Small intestine (tissue), 16 donors: ENCODE results near the gene TARBP2. TPM values are rescaled to one million over a fixed set of nuclear protein-coding genes. Genes with fewer than 3 reads are reported as not detected.

ENCODE experiments used
- DNase-seq, 2 donors: peaks; one replicate each; pipeline versions ENCODE4 v3.0.0 to v3.0.0-alpha.2; 2013
- FAIRE-seq: peaks from 2 replicates; lab custom pipeline; 2012; peaks lifted over from hg19 to GRCh38; lab: Jason Lieb, UNC
- H3K27ac ChIP-seq, 3 donors: one replicate each; pipeline ENCODE4 v1.5.1; 2013; ENCODE audit warnings: low read length in 2 of 3, mild to moderate bottlenecking in 2 of 3, control low read depth in 1 of 3, inconsistent platforms in 1 of 3, low read depth in 1 of 3, moderate library complexity in 1 of 3
- H3K27me3 ChIP-seq, 3 donors: one replicate each; pipeline ENCODE4 v1.6.1; 2013; ENCODE audit warnings: low read length in 3 of 3, inconsistent platforms in 1 of 3; ENCODE audit not compliant: control insufficient read depth in 3 of 3, insufficient read depth in 3 of 3
- H3K36me3 ChIP-seq, 3 donors: one replicate each; pipeline ENCODE4 v1.6.1; 2013; ENCODE audit warnings: low read length in 3 of 3, inconsistent platforms in 1 of 3, low read depth in 1 of 3, mild to moderate bottlenecking in 1 of 3, moderate library complexity in 1 of 3; ENCODE audit not compliant: control insufficient read depth in 3 of 3, insufficient read depth in 2 of 3
- H3K4me1 ChIP-seq, 3 donors: one replicate each; pipeline ENCODE4 v1.6.1; 2013; ENCODE audit warnings: low read length in 2 of 3, inconsistent platforms in 1 of 3, low read depth in 1 of 3, mild to moderate bottlenecking in 1 of 3, moderate library complexity in 1 of 3; ENCODE audit not compliant: control insufficient read depth in 3 of 3, insufficient read depth in 2 of 3
- H3K4me3 ChIP-seq, 3 donors: one replicate each; pipeline ENCODE4 v1.5.1; 2013; ENCODE audit warnings: low read length in 3 of 3, control low read depth in 1 of 3, inconsistent platforms in 1 of 3, low read depth in 1 of 3, mild to moderate bottlenecking in 1 of 3, moderate library complexity in 1 of 3
- H3K9me3 ChIP-seq, 2 donors: one replicate each; pipeline ENCODE4 v1.6.1; 2013; ENCODE audit warnings: low read depth in 1 of 2, low read length in 1 of 2; ENCODE audit not compliant: control insufficient read depth in 2 of 2, insufficient read depth in 1 of 2
- WGBS, 3 donors: extraction: QIAGEN DNeasy Blood & Tissue Kit; methylation state at CpG; one replicate each; pipeline ENCODE4 v1.1.7; 2013; 5-methylcytosine and 5-hydroxymethylcytosine counted together
- long read RNA-seq, 10 donors: transcript quantifications; one replicate each; lab custom pipeline, GENCODE V29; 2026
- polyA plus RNA-seq, 4 donors: library from polyadenylated mRNA; stranded (reverse) in 3 of 4; unstranded in 1 of 4; fragments of 200-250 nt in 3 of 4; fragments of 120-200 nt in 1 of 4; gene quantifications; one replicate each; pipeline versions ENCODE4 v1.2.1 to v1.2.3, GENCODE V29; 2013
- donor health status: healthy with polysubstance abuse.
- donor health status: control.
- donor health status: control.
- donor health status: Bipolar disorder and iron deficiency.
- donor health status: healthy.

Gene TARBP2, protein sequence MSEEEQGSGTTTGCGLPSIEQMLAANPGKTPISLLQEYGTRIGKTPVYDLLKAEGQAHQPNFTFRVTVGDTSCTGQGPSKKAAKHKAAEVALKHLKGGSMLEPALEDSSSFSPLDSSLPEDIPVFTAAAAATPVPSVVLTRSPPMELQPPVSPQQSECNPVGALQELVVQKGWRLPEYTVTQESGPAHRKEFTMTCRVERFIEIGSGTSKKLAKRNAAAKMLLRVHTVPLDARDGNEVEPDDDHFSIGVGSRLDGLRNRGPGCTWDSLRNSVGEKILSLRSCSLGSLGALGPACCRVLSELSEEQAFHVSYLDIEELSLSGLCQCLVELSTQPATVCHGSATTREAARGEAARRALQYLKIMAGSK
- 10 to 100 TPM; 18.9 to 31.0 (median 26.9) TPM for polyA plus RNA-seq
- long read RNA-seq, donor 1, transcript TARBP2-201 (9 exons, 1,867 nt), result major isoform, 8 of 17 reads
- long read RNA-seq, donor 1, partial matches to known transcripts, result 0 of 17 reads
- long read RNA-seq, donor 1, other reads (novel, unspliced or antisense), result 0 of 17 reads
- long read RNA-seq, donor 2, partial matches to known transcripts, result 0 of 2 reads
- long read RNA-seq, donor 2, other reads (novel, unspliced or antisense), result 0 of 2 reads
- long read RNA-seq, donor 3, partial matches to known transcripts, result 0 of 5 reads
- long read RNA-seq, donor 3, other reads (novel, unspliced or antisense), result 0 of 5 reads
- long read RNA-seq, donor 4, result 0 reads
- long read RNA-seq, donor 5, partial matches to known transcripts, result 0 of 1 reads
- long read RNA-seq, donor 5, other reads (novel, unspliced or antisense), result 0 of 1 reads
- long read RNA-seq, donor 6, partial matches to known transcripts, result 0 of 6 reads
- long read RNA-seq, donor 6, other reads (novel, unspliced or antisense), result 0 of 6 reads
- long read RNA-seq, donor 7, result 0 reads
- long read RNA-seq, donor 8, partial matches to known transcripts, result 0 of 1 reads
- long read RNA-seq, donor 8, other reads (novel, unspliced or antisense), result 0 of 1 reads
- long read RNA-seq, donor 9, partial matches to known transcripts, result 0 of 2 reads
- long read RNA-seq, donor 9, other reads (novel, unspliced or antisense), result 0 of 2 reads
- long read RNA-seq, donor 10, partial matches to known transcripts, result 0 of 2 reads
- long read RNA-seq, donor 10, other reads (novel, unspliced or antisense), result 0 of 2 reads

DNA sequence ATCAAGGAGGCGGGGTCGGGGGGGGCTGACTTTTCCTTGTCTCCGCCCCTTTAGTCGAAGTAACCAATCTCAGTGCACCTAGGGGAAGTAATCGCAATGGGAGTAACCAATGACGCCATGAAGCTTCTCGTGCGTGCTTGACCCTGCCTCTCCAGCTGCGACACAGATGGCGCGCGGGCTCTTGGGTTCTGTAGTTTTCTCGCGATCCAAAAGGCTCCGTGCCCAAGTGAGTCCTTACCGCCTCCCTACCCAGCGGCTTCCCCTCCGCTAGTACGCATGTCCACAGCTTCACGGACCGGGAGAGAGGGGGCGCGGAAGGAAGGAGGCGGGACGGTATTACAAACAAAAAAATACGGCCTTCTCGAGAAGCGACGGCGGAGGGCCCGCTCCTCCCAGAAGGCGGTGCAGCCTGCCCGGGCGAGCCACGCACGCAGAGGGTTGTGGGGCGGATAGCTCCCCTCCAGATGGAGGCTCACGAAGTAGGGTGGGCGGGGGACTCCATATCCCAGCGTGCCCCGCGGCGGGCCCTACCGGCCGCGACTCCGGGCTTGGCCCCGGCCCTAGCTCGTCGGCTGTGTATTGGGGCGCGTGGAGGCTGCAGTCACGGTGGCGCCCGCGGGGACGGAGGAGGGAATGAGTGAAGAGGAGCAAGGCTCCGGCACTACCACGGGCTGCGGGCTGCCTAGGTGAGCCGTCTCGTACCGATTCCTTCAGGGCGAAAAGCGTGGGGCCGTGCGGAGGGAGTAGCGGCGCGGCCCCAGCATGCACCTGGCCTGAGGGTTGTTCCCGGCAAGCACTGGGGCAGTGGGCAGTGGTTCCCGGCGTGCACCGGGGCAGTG lies at the start of gene TARBP2:
Gene TARBP2 (plus strand): TSS at position 508 of the 839 bp plus-strand sequence. CDS start 126 bp downstream, at position 634.
- FAIRE-seq, result peak; percentile 73
- H3K9me3 ChIP-seq, result no peaks in the 10 kb centered on the region
- H3K27ac ChIP-seq, result peak within 1 kb of the TSS; percentile 88 to 98 (median 98)
- peak within 1 kb of the TSS; percentile 56 to 65 (median 61) for H3K4me3 ChIP-seq
- peak; percentile 99 to 100 for DNase-seq
- H3K4me1 ChIP-seq, result peaks cover 4 to 33% (median 5%) of the 10 kb centered on the region in 3 donors
- peaks cover 0 to 3% (median 0%) of the 10 kb centered on the region in 3 donors for H3K27me3 ChIP-seq
- H3K36me3 ChIP-seq, result peaks cover 0 to 34% (median 0%) of the 10 kb centered on the region in 3 donors
- 0% methylated on average over 66 to 74 of the region's 74 CpGs for WGBS, 3 donors

DNA sequence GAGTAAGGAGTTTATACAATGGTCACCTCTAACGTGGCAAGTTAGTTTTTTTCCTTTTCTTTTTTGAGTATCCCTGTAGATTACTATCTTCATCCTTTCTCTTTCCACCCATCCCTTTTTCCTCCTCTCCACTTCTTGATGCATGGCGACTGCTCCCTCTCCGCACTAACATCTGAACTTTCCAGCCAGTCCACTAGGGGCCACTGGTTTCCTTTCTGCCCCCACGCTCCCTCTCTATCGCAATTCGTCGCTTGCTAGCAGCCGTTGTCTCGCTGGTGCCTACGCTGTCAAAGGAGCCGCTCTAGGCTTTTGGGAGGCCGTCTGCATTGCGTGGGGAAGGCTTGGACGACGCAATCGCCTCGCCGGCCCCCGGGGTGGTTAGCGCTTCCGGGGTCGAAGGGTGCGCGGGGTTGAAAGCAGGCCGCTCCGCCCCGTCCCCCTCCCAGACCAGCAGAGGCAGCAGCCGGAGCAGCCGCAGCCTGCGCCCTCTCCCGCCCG lies 49.4 kb upstream of the TARBP2 start, which contains the start of gene PCBP2:
Gene PCBP2 (plus strand): TSS at position 442 of the 498 bp plus-strand sequence. CDS start 2,699 bp downstream, outside the sequence.
- H3K9me3 ChIP-seq, result no peaks in the 10 kb centered on the region
- peak within 1 kb of the TSS; percentile 93 to 98 (median 96) for H3K27ac ChIP-seq
- H3K4me1 ChIP-seq, result peaks cover 0 to 18% (median 4%) of the 10 kb centered on the region in 3 donors
- H3K36me3 ChIP-seq, result peaks cover 17 to 38% (median 18%) of the 10 kb centered on the region in 3 donors
- peak; percentile 59 for FAIRE-seq
- H3K4me3 ChIP-seq, result peak within 1 kb of the TSS; percentile 89 to 98 (median 97)
- 0% methylated on average over 24 to 32 of the region's 32 CpGs for WGBS, 3 donors
- no peaks in the 10 kb centered on the region for H3K27me3 ChIP-seq
- DNase-seq, result peak; percentile 99 to 100

DNA sequence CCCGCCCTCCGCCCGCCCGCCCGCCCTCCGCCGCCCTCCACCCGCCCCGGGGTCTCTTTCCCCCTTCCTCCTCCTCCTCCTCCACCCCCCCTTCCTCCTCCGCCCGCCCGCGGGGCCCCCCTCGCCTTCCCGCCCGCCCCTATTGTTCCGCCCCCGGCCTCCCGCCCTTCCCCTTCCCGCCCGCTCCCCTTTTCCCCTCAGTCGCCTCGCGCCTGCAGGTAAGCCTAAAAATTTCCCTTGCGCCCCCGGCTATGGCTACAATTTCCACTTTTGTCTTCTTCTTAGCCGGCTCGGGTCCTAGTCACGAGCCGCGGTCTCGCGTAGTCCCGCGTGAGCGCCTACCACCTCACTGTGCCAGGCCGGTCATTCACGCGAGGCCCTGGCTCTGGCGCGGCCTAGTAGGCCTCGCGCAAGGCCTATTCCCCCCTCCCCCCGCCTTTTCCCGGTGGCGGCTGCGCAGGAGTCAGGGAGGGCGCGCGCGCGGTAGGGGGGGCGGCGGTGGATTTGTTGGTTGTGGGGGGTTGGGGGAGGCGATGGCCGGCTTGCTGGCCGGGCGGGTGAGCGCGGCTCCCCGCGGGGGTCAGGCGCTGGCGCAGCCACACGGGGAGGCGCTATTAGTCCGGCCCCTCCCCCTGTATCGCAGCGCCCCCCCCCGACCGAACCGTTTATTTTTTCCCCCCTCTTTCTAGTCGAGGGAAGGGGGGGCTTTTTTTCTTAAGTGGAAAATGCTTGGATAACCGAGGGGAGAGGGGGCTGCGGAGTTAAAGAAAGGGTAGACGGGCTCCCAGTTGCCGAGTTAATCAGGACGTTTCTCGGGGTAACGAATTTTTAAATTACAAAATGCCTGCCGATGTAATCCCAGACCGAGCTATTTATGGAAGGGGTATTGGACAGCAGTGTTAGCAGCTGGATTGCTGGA lies 48.7 kb upstream of the TARBP2 start:
- Histone ChIP-seq H3K4me1 (peaks cover 0 to 18% (median 4%) of the 10 kb centered on the region in 3 donors), H3K4me3 (peak overlapping the region; percentile 89 to 98 (median 97)), H3K9me3 (no peaks in the 10 kb centered on the region), H3K27me3 (no peaks in the 10 kb centered on the region), H3K36me3 (peaks cover 17 to 38% (median 19%) of the 10 kb centered on the region in 3 donors), H3K27ac (peak overlapping the region; percentile 93 to 98 (median 96))
- WGBS, 3 donors, result 0 to 1% (median 1%) methylated on average over 55 to 70 of the region's 82 CpGs
- DNase-seq (peak; percentile 74 to 92), FAIRE-seq (no peak)

DNA sequence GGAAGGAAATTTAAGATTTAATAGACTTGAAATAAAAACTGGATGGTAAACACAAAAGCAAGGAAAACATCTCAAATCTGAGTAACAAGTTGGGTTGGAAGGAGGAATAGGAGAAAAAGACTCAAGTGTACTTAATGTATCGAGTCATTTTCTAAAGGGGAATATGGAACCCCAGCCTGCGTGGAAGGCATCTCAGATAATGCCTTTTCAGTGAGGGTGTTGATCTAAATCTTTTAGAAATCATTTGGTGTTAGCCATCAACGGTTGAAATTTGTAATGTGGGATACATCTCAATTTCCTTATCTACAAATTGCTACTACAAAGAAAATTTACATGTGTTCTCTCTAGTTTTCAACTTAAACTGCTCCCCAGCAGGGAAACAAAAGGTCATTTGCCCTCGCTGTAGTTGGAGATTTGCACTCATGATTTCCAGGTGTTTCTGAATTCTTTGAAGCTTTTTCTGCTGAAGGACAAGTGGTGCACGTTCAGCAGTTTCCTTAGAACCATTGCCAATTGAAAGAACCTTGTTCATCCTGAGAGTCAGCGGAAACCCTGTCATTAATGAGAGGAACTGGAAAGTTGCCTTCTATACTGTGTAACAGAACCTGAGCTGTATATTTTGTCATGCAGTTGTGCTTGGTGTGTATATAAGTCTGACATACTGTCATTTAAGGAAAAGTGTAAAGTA lies 47.0 kb upstream of the TARBP2 start:
- FAIRE-seq (no peak), DNase-seq (no peak)

DNA sequence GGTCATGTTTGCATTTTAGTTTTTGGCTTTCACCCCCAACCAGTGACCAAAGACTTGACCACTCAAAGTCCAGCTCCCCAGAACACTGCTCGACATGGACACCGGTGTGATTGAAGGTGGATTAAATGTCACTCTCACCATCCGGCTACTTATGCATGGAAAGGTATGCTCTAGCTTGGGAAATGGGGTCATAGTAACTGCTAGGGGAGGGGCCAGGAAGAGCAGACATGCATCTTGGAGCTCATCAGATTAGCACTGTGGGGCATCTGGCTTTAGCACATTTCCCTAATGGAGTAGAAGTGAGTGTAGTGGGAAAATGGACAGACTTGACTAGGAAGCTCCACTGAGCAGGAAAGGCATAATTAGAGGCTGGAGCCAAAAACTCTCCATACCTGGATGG lies 46.4 kb upstream of the TARBP2 start:
- DNase-seq, result no peak
- peaks cover 29 to 36% (median 30%) of the 10 kb centered on the region in 3 donors for H3K36me3 ChIP-seq
- no peaks in the 10 kb centered on the region for H3K9me3 ChIP-seq
- WGBS, 3 donors, result 55 to 61% (median 58%) methylated on average over 3 of the region's 3 CpGs
- peaks cover 0 to 18% (median 4%) of the 10 kb centered on the region in 3 donors for H3K4me1 ChIP-seq
- no peak for FAIRE-seq
- H3K27me3 ChIP-seq, result no peaks in the 10 kb centered on the region
- no peak overlapping the region for H3K4me3 ChIP-seq
- H3K27ac ChIP-seq, result no peak overlapping the region

More for the DNA sequence above, 47.0 kb upstream of the TARBP2 start:
- peaks cover 0 to 18% (median 4%) of the 10 kb centered on the region in 3 donors for H3K4me1 ChIP-seq
- no peak overlapping the region for H3K27ac ChIP-seq
- H3K9me3 ChIP-seq, result no peaks in the 10 kb centered on the region
- no peak overlapping the region for H3K4me3 ChIP-seq
- H3K27me3 ChIP-seq, result no peaks in the 10 kb centered on the region
- H3K36me3 ChIP-seq, result peaks cover 27 to 36% (median 28%) of the 10 kb centered on the region in 3 donors
- WGBS, 3 donors, result 23 to 26% (median 24%) methylated on average over 6 of the region's 6 CpGs

DNA sequence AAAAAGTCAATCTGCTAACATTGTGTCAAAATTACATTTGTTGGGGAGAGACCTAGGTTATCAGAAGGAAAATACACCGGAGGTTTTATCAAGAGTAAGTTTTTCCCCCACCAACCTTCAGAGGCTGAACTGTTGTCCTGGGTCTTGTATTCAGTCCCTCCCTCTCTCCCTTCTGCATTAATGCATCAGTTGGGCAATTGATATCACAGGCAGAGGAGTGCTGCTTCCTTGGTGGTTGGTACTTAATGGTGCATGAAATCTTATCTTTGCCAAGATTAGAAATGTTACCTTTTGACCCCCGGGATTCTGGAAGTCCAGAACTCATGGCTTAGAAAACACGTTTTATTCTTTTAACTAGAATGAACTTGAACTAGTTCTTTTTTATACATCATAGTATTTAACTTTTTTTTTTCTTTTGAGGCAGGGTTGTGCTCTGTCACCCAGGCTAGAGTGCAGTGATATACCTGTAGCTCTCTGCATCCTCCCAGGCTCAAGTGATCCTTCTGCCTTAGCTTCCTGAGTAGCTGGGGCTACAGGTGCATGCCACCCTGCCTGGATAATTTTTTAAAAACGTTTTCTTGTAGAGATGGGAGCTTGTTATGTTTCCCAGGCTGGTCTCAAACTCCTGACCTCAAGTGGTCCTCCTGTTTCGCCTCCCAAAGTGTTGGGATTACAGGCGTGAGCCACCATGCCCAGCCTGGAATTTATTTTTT lies 44.3 kb upstream of the TARBP2 start:
- peaks cover 0 to 20% (median 4%) of the 10 kb centered on the region in 3 donors for H3K4me1 ChIP-seq
- DNase-seq (peak in 1 of 2 donors; percentile 72), FAIRE-seq (no peak)
- no peaks in the 10 kb centered on the region for H3K9me3 ChIP-seq
- H3K36me3 ChIP-seq, result peaks cover 40 to 49% (median 46%) of the 10 kb centered on the region in 3 donors
- no peaks in the 10 kb centered on the region for H3K27me3 ChIP-seq
- H3K4me3 ChIP-seq, result no peak overlapping the region
- WGBS, 3 donors, result 48 to 68% (median 52%) methylated on average over 6 of the region's 6 CpGs
- no peak overlapping the region for H3K27ac ChIP-seq
